Bronchial epithelial cell (primary cell): Measurements from ENCODE around the gene RAPGEF4. TPM values are rescaled to one million over a fixed set of nuclear protein-coding genes. Genes with fewer than 3 reads are reported as not detected.

ENCODE experiments used
- DNase-seq: peaks from one replicate; pipeline ENCODE4 v3.0.0-alpha.2; 2010; ENCODE audit warnings: low read depth
- FAIRE-seq: peaks from 2 replicates; lab custom pipeline; 2011; peaks lifted over from hg19 to GRCh38; lab: Jason Lieb, UNC
- H3K27me3 ChIP-seq: 2 replicates; pipeline ENCODE4 v1.5.1; 2011; ENCODE audit warnings: low read length; ENCODE audit not compliant: control insufficient read depth, insufficient read depth
- H3K36me3 ChIP-seq: 2 replicates; pipeline ENCODE4 v1.5.1; 2011; ENCODE audit warnings: low read length; ENCODE audit not compliant: control insufficient read depth, insufficient read depth
- H3K4me3 ChIP-seq: 2 replicates; pipeline ENCODE4 v1.5.1; 2011; ENCODE audit warnings: mild to moderate bottlenecking, low read depth, low read length, control low read depth
- total RNA-seq: library from RNA; depleted of rRNA; stranded (reverse); fragments of >200 nt; gene quantifications from 2 replicates; pipeline ENCODE4 v1.2.1, GENCODE V29; 2014
- TF ChIP-seq, protein P1 (sequence below): IDR thresholded peaks from 2 replicates; pipeline ENCODE4 v1.5.1; 2011; ENCODE audit warnings: mild to moderate bottlenecking, moderate library complexity, low read length, control low read depth, inconsistent platforms; ENCODE audit not compliant: insufficient read depth, severe bottlenecking

Gene RAPGEF4
- total RNA-seq, 1 donor from 2014 or later = 0.26 TPM

DNA sequence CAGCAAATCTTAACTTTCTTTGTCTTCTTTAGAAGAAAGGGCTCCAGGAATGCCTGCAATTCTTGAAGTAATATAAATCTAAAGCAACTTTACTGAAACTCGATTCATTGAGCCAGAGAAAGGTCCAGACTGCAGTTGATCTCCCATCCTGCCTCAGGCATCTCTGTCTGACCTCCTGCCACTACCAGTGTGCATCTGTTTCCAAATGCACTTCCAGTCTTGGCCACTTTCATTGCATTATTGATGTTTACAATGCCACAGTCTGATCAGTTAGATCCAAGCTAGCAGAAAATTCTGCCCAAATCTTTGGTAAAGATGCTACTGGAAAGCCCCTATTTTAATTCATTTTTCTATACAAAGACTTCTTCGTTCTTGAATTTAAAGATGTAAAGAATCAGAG lies 158.0 kb downstream of the RAPGEF4 start:
- H3K36me3 ChIP-seq = no peaks in the 10 kb centered on the region
- peaks cover 11% of the 10 kb centered on the region for H3K27me3 ChIP-seq
- TF ChIP-seq, protein P1, sequence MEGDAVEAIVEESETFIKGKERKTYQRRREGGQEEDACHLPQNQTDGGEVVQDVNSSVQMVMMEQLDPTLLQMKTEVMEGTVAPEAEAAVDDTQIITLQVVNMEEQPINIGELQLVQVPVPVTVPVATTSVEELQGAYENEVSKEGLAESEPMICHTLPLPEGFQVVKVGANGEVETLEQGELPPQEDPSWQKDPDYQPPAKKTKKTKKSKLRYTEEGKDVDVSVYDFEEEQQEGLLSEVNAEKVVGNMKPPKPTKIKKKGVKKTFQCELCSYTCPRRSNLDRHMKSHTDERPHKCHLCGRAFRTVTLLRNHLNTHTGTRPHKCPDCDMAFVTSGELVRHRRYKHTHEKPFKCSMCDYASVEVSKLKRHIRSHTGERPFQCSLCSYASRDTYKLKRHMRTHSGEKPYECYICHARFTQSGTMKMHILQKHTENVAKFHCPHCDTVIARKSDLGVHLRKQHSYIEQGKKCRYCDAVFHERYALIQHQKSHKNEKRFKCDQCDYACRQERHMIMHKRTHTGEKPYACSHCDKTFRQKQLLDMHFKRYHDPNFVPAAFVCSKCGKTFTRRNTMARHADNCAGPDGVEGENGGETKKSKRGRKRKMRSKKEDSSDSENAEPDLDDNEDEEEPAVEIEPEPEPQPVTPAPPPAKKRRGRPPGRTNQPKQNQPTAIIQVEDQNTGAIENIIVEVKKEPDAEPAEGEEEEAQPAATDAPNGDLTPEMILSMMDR = no peak
- FAIRE-seq (no peak), DNase-seq (no peak)
- H3K4me3 ChIP-seq = no peak overlapping the region

DNA sequence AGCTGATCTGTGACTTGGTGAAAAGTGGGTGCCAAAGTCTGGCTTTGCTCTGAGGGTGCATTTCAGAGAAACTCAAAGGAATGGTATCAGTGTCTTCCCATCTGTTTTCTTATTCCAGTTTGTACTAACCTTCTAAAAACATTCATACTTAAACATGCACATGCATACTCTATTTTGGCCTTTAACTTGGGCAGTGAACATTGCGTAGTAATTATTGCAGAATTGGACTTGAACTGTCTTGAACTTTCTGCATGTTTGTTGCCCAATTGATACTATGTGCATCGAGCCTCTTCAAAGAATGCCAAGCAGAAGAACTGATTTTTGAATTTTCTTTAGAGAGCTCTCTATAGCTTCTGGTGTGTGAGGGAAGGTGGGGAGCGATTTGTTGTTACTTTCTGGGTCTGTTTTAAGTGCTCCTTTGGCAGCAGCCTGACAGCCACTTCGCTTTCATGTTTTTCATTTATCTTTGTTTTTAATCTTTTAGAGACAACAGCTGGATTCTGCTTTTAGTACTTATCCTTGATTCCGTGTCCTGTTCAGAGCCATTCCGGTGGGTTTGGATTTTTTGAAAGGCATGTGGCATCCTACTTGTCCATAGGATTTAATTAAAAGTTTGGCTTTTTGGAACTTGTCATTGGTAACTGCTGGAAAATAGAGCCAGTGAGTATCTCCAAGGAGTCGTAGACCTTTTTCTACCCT lies 159.2 kb downstream of the RAPGEF4 start:
- TF ChIP-seq, protein P1 = no peak
- DNase-seq (no peak), FAIRE-seq (no peak)
- Histone ChIP-seq H3K27me3 (peaks cover 11% of the 10 kb centered on the region), H3K4me3 (no peak overlapping the region), H3K36me3 (no peaks in the 10 kb centered on the region)

DNA sequence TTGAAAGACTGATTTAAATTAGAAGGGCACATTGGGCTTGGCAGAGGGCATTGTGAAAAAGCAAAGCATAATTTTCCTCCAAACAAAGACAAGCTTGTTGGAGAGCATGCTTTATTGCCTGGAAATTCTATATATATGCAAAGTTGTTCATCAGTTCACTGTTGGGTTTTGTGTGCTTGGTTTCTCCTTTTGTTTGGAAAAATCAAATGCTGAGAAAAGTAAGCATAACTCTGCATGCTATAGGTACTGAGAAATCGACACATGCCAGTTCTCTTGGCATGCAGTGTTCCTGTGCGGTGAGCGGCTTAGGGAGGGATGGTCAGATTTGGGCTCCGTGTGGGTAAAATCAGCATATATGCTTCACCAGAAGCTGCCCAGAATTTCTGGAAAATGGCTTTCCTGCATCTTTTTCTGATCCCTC lies 161.0 kb downstream of the RAPGEF4 start:
- H3K36me3 ChIP-seq = no peaks in the 10 kb centered on the region
- H3K4me3 ChIP-seq = no peak overlapping the region
- no peak for DNase-seq
- no peak for FAIRE-seq
- H3K27me3 ChIP-seq = peaks cover 13% of the 10 kb centered on the region
- TF ChIP-seq, protein P1 = no peak

- DNase-seq (no peak), FAIRE-seq (no peak)
- no peak overlapping the region for H3K4me3 ChIP-seq
- H3K36me3 ChIP-seq = no peaks in the 10 kb centered on the region
- TF ChIP-seq, protein P1 = no peak
- peaks cover 10% of the 10 kb centered on the region for H3K27me3 ChIP-seq
These were observed 165.2 kb downstream of the RAPGEF4 start for GRCh38 chr2:172900871-172901270.

- DNase-seq (no peak), FAIRE-seq (no peak)
- Histone ChIP-seq H3K4me3 (no peak overlapping the region), H3K36me3 (no peaks in the 10 kb centered on the region), H3K27me3 (peaks cover 6% of the 10 kb centered on the region)
- TF ChIP-seq, protein P1 = no peak
These were observed 166.3 kb downstream of the RAPGEF4 start for GRCh38 chr2:172901913-172902312.

GRCh38 chr2:172904236-172904635 lies 168.6 kb downstream of the RAPGEF4 start:
- TF ChIP-seq, protein P1 = no peak
- H3K36me3 ChIP-seq = no peaks in the 10 kb centered on the region
- H3K4me3 ChIP-seq = no peak overlapping the region
- peaks cover 2% of the 10 kb centered on the region for H3K27me3 ChIP-seq
- FAIRE-seq (no peak), DNase-seq (no peak)
